Vagina (tissue), 2 donors: ENCODE measurements around the gene MEMO1. TPM values are rescaled to one million over a fixed set of nuclear protein-coding genes. Genes with fewer than 3 reads are reported as not detected.

Experiments used
- DNase-seq, 2 donors: peaks; one replicate each; pipeline ENCODE4 v3.0.0-alpha.2; 2017; ENCODE audit errors: extremely low spot score in 2 of 2
- H3K27ac ChIP-seq: fragments of 200-600 bp; sonication (generic); one replicate; pipeline ENCODE4 v1.5.1; 2019
- H3K27me3 ChIP-seq: fragments of 200-600 bp; sonication (generic); one replicate; pipeline ENCODE4 v1.5.1; 2019
- H3K36me3 ChIP-seq, 2 donors: fragments of 200-600 bp; sonication (generic); one replicate each; pipeline ENCODE4 v1.5.1; 2017 to 2019
- H3K4me1 ChIP-seq: fragments of 200-600 bp; sonication (generic); one replicate; pipeline ENCODE4 v1.5.1; 2019
- H3K4me3 ChIP-seq, 2 donors: fragments of 200-600 bp; sonication (generic); 1 replicate in 1 of 2; 2 replicates in 1 of 2; pipeline ENCODE4 v1.5.1; 2016 to 2019
- H3K9me3 ChIP-seq: fragments of 200-600 bp; sonication (generic); one replicate; pipeline ENCODE4 v1.5.1; 2019
- POLR2A ChIP-seq, 2 donors: fragments of 450-650 bp; IDR thresholded peaks; one replicate each; pipeline ENCODE4 v1.6.1; 2017; ENCODE audit warnings: antibody characterized with exemption in 2 of 2, mild to moderate bottlenecking in 2 of 2, moderate library complexity in 2 of 2
- POLR2AphosphoS5 ChIP-seq, 2 donors: sonication (generic); formaldehyde crosslinking; IDR thresholded peaks; one replicate each; pipeline ENCODE4 v1.9.0; 2017; ENCODE audit warnings: antibody characterized with exemption in 2 of 2, mild to moderate bottlenecking in 2 of 2, low read depth in 1 of 2; ENCODE audit not compliant: insufficient read depth in 1 of 2
- intact Hi-C: fragments of 100-400 bp; cut with DNase I; formaldehyde crosslinking; loops from one replicate; pipeline ENCODE4 v1.15.1; 2023
- total RNA-seq: library from RNA; depleted of rRNA; stranded (reverse); fragments of >200 nt; gene quantifications from one replicate; pipeline ENCODE4 v1.2.3, GENCODE V29; 2016
- TF ChIP-seq, protein P1 (sequence below), 3 experiments: fragments of 450-650 bp in 2 of 3; fragments of 200-600 bp in 1 of 3; sonication (generic) in 1 of 3; IDR thresholded peaks; one replicate each; pipeline ENCODE4 v1.5.1; 2017 to 2019; ENCODE audit warnings: antibody characterized with exemption in 3 of 3, mild to moderate bottlenecking in 2 of 3, moderate library complexity in 2 of 3

Gene MEMO1
- total RNA-seq, 1 donor from 2014 or later: 36.3 TPM

DNA sequence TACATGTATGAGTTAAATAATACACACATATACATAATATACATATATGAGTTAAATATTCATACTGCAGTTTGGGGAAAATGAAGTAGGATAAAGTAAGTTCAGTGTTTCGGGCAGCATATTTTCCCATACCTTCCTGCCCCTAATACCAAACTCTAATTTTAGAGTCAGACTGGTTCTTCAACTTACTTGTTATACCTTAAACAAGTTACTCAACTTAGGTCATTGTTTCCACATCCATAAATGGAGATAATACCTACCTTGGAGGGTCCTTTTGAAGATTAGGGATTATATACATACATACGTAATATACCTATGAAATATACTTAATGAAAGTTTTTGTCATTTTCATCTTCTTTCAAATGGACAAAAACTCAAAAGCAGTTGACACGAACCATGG is 8.4 kb downstream of the MEMO1 start:
- H3K4me3 ChIP-seq: no peak overlapping the region
- no peaks in the 10 kb centered on the region for H3K36me3 ChIP-seq
- H3K4me1 ChIP-seq: peaks cover 29% of the 10 kb centered on the region
- TF ChIP-seq, protein P1, sequence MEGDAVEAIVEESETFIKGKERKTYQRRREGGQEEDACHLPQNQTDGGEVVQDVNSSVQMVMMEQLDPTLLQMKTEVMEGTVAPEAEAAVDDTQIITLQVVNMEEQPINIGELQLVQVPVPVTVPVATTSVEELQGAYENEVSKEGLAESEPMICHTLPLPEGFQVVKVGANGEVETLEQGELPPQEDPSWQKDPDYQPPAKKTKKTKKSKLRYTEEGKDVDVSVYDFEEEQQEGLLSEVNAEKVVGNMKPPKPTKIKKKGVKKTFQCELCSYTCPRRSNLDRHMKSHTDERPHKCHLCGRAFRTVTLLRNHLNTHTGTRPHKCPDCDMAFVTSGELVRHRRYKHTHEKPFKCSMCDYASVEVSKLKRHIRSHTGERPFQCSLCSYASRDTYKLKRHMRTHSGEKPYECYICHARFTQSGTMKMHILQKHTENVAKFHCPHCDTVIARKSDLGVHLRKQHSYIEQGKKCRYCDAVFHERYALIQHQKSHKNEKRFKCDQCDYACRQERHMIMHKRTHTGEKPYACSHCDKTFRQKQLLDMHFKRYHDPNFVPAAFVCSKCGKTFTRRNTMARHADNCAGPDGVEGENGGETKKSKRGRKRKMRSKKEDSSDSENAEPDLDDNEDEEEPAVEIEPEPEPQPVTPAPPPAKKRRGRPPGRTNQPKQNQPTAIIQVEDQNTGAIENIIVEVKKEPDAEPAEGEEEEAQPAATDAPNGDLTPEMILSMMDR (IDR thresholded peaks at IDR 0.05): no peak
- TF ChIP-seq POLR2AphosphoS5 (IDR thresholded peaks at IDR 0.05; ENCODE audit: insufficient read depth in 1 of 2, low read depth in 1 of 2) (no peak), POLR2A (IDR thresholded peaks at IDR 0.05) (no peak)
- no peaks in the 10 kb centered on the region for H3K9me3 ChIP-seq
- no peak overlapping the region for H3K27ac ChIP-seq
- no peak for DNase-seq
- intact Hi-C loops: no loop called here
- no peaks in the 10 kb centered on the region for H3K27me3 ChIP-seq

DNA sequence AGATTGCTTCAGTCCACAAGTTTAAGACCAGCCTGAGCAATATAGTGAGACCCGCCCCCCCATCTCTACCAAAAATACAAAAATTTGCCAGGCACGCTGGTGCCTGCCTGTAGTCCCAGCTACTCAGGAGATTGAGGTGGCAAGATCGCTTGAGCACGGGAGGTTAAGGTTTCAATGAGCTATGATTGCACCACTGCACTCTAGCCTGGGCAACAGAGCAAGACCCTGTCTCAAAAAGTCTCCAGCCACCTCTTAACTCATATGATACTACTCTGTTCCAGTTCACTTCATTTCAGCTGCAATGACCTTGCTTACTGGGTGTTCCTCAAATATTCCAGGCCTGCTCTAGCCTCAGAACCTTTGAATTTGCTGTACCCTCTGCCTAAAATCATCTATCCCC is 11.4 kb downstream of the MEMO1 start:
- intact Hi-C loops: no loop called here
- DNase-seq: no peak
- TF ChIP-seq POLR2AphosphoS5 (IDR thresholded peaks at IDR 0.05; ENCODE audit: insufficient read depth in 1 of 2, low read depth in 1 of 2): no peak
- TF ChIP-seq, protein P1 (IDR thresholded peaks at IDR 0.05): no peak
- no peak for TF ChIP-seq POLR2A (IDR thresholded peaks at IDR 0.05)
- Histone ChIP-seq H3K4me3 (no peak overlapping the region), H3K27ac (no peak overlapping the region), H3K9me3 (no peaks in the 10 kb centered on the region), H3K4me1 (peaks cover 11% of the 10 kb centered on the region), H3K36me3 (no peaks in the 10 kb centered on the region), H3K27me3 (no peaks in the 10 kb centered on the region)

DNA sequence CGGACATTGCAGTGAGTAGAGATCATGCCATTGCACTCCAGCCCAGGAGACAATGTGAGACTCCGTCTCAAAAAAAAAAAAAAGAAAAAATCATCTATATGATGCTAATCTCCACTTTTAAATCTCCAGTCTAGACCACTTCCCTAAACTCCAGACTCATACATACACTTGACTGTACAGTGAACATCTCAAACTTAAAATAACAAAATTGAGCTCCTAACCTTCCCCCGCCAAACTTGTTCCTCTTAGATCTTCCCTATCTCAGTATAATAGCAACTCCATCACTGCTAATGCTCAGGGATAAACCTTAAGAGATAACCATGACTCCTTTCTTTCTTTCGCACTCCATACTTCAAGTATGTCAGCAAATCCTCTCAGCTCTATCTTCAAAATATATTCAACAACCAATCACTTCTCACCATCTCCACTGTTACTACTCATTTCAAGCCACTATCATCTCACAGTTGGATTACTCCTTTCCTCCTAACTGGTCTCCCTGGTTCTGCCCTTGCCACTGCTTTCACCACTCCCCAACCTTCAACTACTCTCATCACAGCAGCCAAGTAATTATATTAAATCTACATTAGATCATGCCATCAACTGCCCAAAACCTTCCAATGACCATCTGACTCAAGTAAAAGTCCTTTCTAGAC is 12.0 kb downstream of the MEMO1 start:
- Histone ChIP-seq H3K4me1 (peaks cover 11% of the 10 kb centered on the region), H3K36me3 (no peaks in the 10 kb centered on the region), H3K9me3 (no peaks in the 10 kb centered on the region), H3K27ac (no peak overlapping the region), H3K27me3 (no peaks in the 10 kb centered on the region), H3K4me3 (no peak overlapping the region)
- no peak for TF ChIP-seq POLR2AphosphoS5 (IDR thresholded peaks at IDR 0.05; ENCODE audit: insufficient read depth in 1 of 2, low read depth in 1 of 2)
- no peak for TF ChIP-seq POLR2A (IDR thresholded peaks at IDR 0.05)
- TF ChIP-seq, protein P1 (IDR thresholded peaks at IDR 0.05): no peak
- intact Hi-C loops: no loop called here
- DNase-seq: no peak

DNA sequence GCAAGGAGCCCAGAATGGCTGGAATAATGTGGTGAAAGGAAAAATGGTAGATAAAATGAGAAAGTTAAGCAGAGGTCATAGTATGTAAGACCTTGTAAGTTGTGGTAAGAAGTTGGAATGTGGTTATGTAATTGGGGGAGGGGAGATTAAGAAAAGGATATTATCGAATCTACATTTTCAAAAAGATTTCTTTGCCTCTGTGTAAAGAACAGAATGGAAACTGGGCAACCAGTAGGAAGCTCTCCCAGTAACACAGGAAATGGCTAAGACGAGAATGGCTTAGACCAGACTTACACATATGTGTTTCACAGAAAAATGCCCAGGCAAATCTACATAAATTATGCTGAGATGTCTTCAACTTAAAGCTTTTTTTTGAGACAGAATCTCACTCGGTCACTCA is 13.2 kb downstream of the MEMO1 start:
- Histone ChIP-seq H3K9me3 (no peaks in the 10 kb centered on the region), H3K4me3 (no peak overlapping the region), H3K36me3 (no peaks in the 10 kb centered on the region), H3K27me3 (no peaks in the 10 kb centered on the region), H3K4me1 (peaks cover 11% of the 10 kb centered on the region), H3K27ac (no peak overlapping the region)
- intact Hi-C loops: no loop called here
- DNase-seq: no peak
- TF ChIP-seq POLR2A (IDR thresholded peaks at IDR 0.05): no peak
- no peak for TF ChIP-seq POLR2AphosphoS5 (IDR thresholded peaks at IDR 0.05; ENCODE audit: insufficient read depth in 1 of 2, low read depth in 1 of 2)
- TF ChIP-seq, protein P1 (IDR thresholded peaks at IDR 0.05): no peak

DNA sequence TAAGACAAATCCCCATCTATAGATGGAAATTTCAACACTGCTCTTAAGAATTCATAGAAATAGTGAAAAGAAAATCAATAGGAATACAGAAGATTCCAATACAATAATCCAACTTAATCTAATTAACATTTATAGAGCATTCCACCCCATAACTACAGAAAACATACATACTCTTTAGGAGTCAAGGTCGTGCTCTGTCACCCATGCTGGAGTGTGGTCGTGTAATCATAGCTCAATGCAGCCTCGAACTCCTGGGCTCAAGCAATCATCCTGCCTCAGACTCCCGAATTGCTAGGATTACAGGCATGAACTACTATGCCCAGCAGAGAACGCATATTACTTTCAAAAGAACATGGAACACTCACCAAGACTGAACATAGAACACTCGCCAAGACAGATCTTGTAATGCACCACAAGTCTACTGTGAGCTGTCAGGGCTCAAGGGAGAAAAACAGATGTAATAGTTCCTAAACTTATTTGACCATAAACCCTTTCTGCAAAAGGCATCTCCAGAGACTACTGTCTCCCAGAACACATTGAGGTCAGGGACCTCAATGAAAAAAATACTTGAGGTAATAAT is 14.1 kb downstream of the MEMO1 start:
- peaks cover 11% of the 10 kb centered on the region for H3K4me1 ChIP-seq
- no peaks in the 10 kb centered on the region for H3K27me3 ChIP-seq
- no peak for TF ChIP-seq POLR2AphosphoS5 (IDR thresholded peaks at IDR 0.05; ENCODE audit: insufficient read depth in 1 of 2, low read depth in 1 of 2)
- TF ChIP-seq, protein P1 (IDR thresholded peaks at IDR 0.05): no peak
- no peak for TF ChIP-seq POLR2A (IDR thresholded peaks at IDR 0.05)
- no peak overlapping the region for H3K27ac ChIP-seq
- H3K4me3 ChIP-seq: no peak overlapping the region
- H3K36me3 ChIP-seq: no peaks in the 10 kb centered on the region
- no peak for DNase-seq
- intact Hi-C loops: no loop called here
- H3K9me3 ChIP-seq: no peaks in the 10 kb centered on the region
